HepG2 (cell line): ENCODE results near the gene COX7B. TPM values are rescaled to one million over a fixed set of nuclear protein-coding genes. Genes with fewer than 3 reads are reported as not detected.

Source experiments
- AHR ChIP-seq: IDR thresholded peaks from 2 replicates; pipeline ENCODE4 v1.6.1; 2018; ENCODE audit warnings: missing genetic modification reagents, missing compliant biosample characterization
- AKNA ChIP-seq: sonication (generic); formaldehyde crosslinking; IDR thresholded peaks from 2 replicates; pipeline ENCODE4 v1.4.0; 2020; ENCODE audit warnings: missing genetic modification reagents, borderline replicate concordance
- CHD4 ChIP-seq: fragments of 200-600 bp; sonication (generic); IDR thresholded peaks from 2 replicates; pipeline ENCODE4 v1.7.0; 2017; ENCODE audit warnings: mild to moderate bottlenecking, low read length, borderline replicate concordance
- HMGA1 ChIP-seq: sonication (generic); formaldehyde crosslinking; conservative IDR thresholded peaks from 2 replicates; pipeline ENCODE4 v1.4.0; 2020; ENCODE audit warnings: missing genetic modification reagents
- MLLT10 ChIP-seq: sonication (generic); formaldehyde crosslinking; IDR thresholded peaks from 2 replicates; pipeline ENCODE4 v1.4.0; 2020; ENCODE audit warnings: missing genetic modification reagents
- MTF2 ChIP-seq: sonication (generic); formaldehyde crosslinking; IDR thresholded peaks from 2 replicates; pipeline ENCODE4 v1.5.0; 2020; ENCODE audit warnings: missing genetic modification reagents, borderline replicate concordance
- NFAT5 ChIP-seq: sonication (generic); formaldehyde crosslinking; IDR thresholded peaks from 2 replicates; pipeline ENCODE4 v1.4.0; 2020; ENCODE audit warnings: missing genetic modification reagents
- PHF5A ChIP-seq: IDR thresholded peaks from one replicate; pipeline ENCODE4 v1.6.1; 2018; ENCODE audit warnings: low read depth, missing genetic modification reagents; ENCODE audit not compliant: unreplicated experiment
- RAD51 ChIP-seq: fragments of 450-650 bp; IDR thresholded peaks from 2 replicates; pipeline ENCODE4 v1.6.1; 2016; ENCODE audit warnings: borderline replicate concordance
- SMAD3 ChIP-seq: sonication (generic); formaldehyde crosslinking; IDR thresholded peaks from 2 replicates; pipeline ENCODE4 v1.4.0; 2020; ENCODE audit warnings: missing genetic modification reagents
- SMAD9 ChIP-seq: sonication (generic); formaldehyde crosslinking; IDR thresholded peaks from 2 replicates; pipeline ENCODE4 v1.5.1; 2020; ENCODE audit warnings: mild to moderate bottlenecking, missing genetic modification reagents
- TOPORS ChIP-seq: sonication (generic); formaldehyde crosslinking; IDR thresholded peaks from 2 replicates; pipeline ENCODE4 v1.8.0; 2023; ENCODE audit warnings: mild to moderate bottlenecking, missing genetic modification reagents
- ZNF24 ChIP-seq: fragments of 450-650 bp; IDR thresholded peaks from 2 replicates; pipeline ENCODE4 v1.6.1; 2017; ENCODE audit warnings: antibody characterized with exemption, mild to moderate bottlenecking
- ZNF44 ChIP-seq: sonication (generic); formaldehyde crosslinking; IDR thresholded peaks from 2 replicates; pipeline ENCODE4 v1.5.1; 2020; ENCODE audit warnings: mild to moderate bottlenecking, missing genetic modification reagents
- ZNF510 ChIP-seq: sonication (generic); formaldehyde crosslinking; IDR thresholded peaks from 2 replicates; pipeline ENCODE4 v1.4.0; 2020; ENCODE audit warnings: low read depth, mild to moderate bottlenecking, missing genetic modification reagents
- ZUFSP ChIP-seq: sonication (generic); formaldehyde crosslinking; IDR thresholded peaks from 2 replicates; pipeline ENCODE4 v1.9.0; 2021; ENCODE audit warnings: missing genetic modification reagents, mild to moderate bottlenecking, borderline replicate concordance
- polyA plus RNA-seq, 8 experiments: library from polyadenylated mRNA; depleted of rRNA in 3 of 8; stranded (reverse) in 7 of 8; unstranded in 1 of 8; fragments of >200 nt; fragmentation: Illumina TruSeq in 4 of 8; extraction: Trizol in 4 of 8; gene quantifications; 2 replicates each; pipeline versions ENCODE4 v1.2.1 to v1.2.3, GENCODE V29; 2011 to 2016; ENCODE audit warnings: low read depth in 4 of 8, missing spikeins in 1 of 8, mixed read lengths in 1 of 8; ENCODE audit not compliant: insufficient read depth in 1 of 8
- total RNA-seq, 5 experiments: library from RNA; depleted of rRNA; stranded (reverse); fragments of >200 nt; fragmentation: Illumina TruSeq; extraction: Trizol; gene quantifications; 2 replicates each; pipeline ENCODE4 v1.2.3, GENCODE V29; 2016; ENCODE audit warnings: low read depth in 1 of 5

COX7B gene
- total and polyA plus RNA-seq, 2 of the 13 experiments (the other 11 are each of a cell fraction or from before 2014, with no cell fraction given): 375 to 635 TPM

- TF ChIP-seq NFAT5 (CRISPR knock-in tag) (no peak), ZUFSP (CRISPR knock-in tag) (no peak), MTF2 (no peak), SMAD3 (CRISPR knock-in tag) (peak; percentile 17; the same call in 1 of the 2 replicates), CHD4 (no peak), ZNF510 (CRISPR knock-in tag) (no peak), AKNA (CRISPR knock-in tag) (no peak), MLLT10 (no peak), TOPORS (CRISPR knock-in tag) (no peak), ZNF44 (CRISPR knock-in tag) (no peak), PHF5A (no peak), SMAD9 (no peak), RAD51 (0 out of 2 replicates have a peak, but pooled peaks have one; percentile 15), HMGA1 (no peak), AHR (no peak), ZNF24 (no peak)
Measured at GRCh38 chrX:77910108-77910840, 11.0 kb downstream of the COX7B start, which contains the start of gene ATP7A (continued).
